ENCODE results near the gene HOXA6. TPM values are rescaled to one million over a fixed set of nuclear protein-coding genes. Genes with fewer than 3 reads are reported as not detected.

Gene HOXA6
- polyA plus RNA-seq, 1 donor from 2014 or later, result not detected

- Histone ChIP-seq H3K9me2 (ENCODE audit: insufficient read depth, low read length) (no peaks in the 10 kb centered on the region), H3K4me3 (ENCODE audit: low read length) (no peak overlapping the region), H4K20me1 (ENCODE audit: insufficient read depth) (no peaks in the 10 kb centered on the region), H3F3A (ENCODE audit: insufficient read depth, low read length, poor library complexity, severe bottlenecking) (no peaks in the 10 kb centered on the region), H2AFZ (ENCODE audit: low read depth, low read length) (no peak overlapping the region), H3K79me2 (replicated peaks; ENCODE audit: insufficient read depth, low read length) (no peaks in the 10 kb centered on the region), H3K4me2 (ENCODE audit: low read length) (no peak overlapping the region), H3K9me3 (ENCODE audit: low read length) (peaks cover 7% of the 10 kb centered on the region), H3K9ac (ENCODE audit: low read length) (no peak overlapping the region), H3K36me3 (ENCODE audit: insufficient read depth, low read length) (no peaks in the 10 kb centered on the region), H3K27ac (ENCODE audit: low read length) (no peak overlapping the region), H3K27me3 (ENCODE audit: insufficient read depth, low read depth, low read length) (peaks cover 100% of the 10 kb centered on the region)
- no peak for TF ChIP-seq CTCF (IDR thresholded peaks at IDR 0.05; ENCODE audit: poor library complexity, severe bottlenecking)
- TF ChIP-seq RAD21 (conservative IDR thresholded peaks at IDR 0.05), result no peak
- no peak for TF ChIP-seq EZH2 (IDR thresholded peaks at IDR 0.05; ENCODE audit: borderline replicate concordance, insufficient read depth, low read length, poor library complexity, severe bottlenecking)
- TF ChIP-seq POLR2AphosphoS5 (IDR thresholded peaks at IDR 0.05), result no peak
- TF ChIP-seq TAF1 (IDR thresholded peaks at IDR 0.05; ENCODE audit: low read depth), result no peak
- no peak for TF ChIP-seq SMC3 (conservative IDR thresholded peaks at IDR 0.05; ENCODE audit: poor library complexity)
- no peak for TF ChIP-seq MXI1 (conservative IDR thresholded peaks at IDR 0.05; ENCODE audit: poor library complexity, severe bottlenecking)
- TF ChIP-seq EP300 (conservative IDR thresholded peaks at IDR 0.05; ENCODE audit: poor library complexity, severe bottlenecking), result no peak
- TF ChIP-seq REST (IDR thresholded peaks at IDR 0.05; ENCODE audit: borderline replicate concordance), result no peak
Measured at GRCh38 chr7:27123477-27124053, 24.0 kb downstream of the HOXA6 start.

GRCh38 chr7:27123007-27123476 is 24.5 kb downstream of the HOXA6 start:
- no peak for TF ChIP-seq CTCF (IDR thresholded peaks at IDR 0.05; ENCODE audit: poor library complexity, severe bottlenecking)
- TF ChIP-seq EP300 (conservative IDR thresholded peaks at IDR 0.05; ENCODE audit: poor library complexity, severe bottlenecking), result no peak
- TF ChIP-seq REST (IDR thresholded peaks at IDR 0.05; ENCODE audit: borderline replicate concordance), result no peak
- TF ChIP-seq SMC3 (conservative IDR thresholded peaks at IDR 0.05; ENCODE audit: poor library complexity), result no peak
- TF ChIP-seq TAF1 (IDR thresholded peaks at IDR 0.05; ENCODE audit: low read depth), result no peak
- no peak for TF ChIP-seq POLR2AphosphoS5 (IDR thresholded peaks at IDR 0.05)
- TF ChIP-seq MXI1 (conservative IDR thresholded peaks at IDR 0.05; ENCODE audit: poor library complexity, severe bottlenecking), result no peak
- TF ChIP-seq EZH2 (IDR thresholded peaks at IDR 0.05; ENCODE audit: borderline replicate concordance, insufficient read depth, low read length, poor library complexity, severe bottlenecking), result no peak
- no peak for TF ChIP-seq RAD21 (conservative IDR thresholded peaks at IDR 0.05)
- H3K4me2 ChIP-seq (ENCODE audit: low read length), result no peak overlapping the region
- H3K27me3 ChIP-seq (ENCODE audit: insufficient read depth, low read depth, low read length), result peaks cover 100% of the 10 kb centered on the region
- H2AFZ ChIP-seq (ENCODE audit: low read depth, low read length), result no peak overlapping the region
- H3F3A ChIP-seq (ENCODE audit: insufficient read depth, low read length, poor library complexity, severe bottlenecking), result no peaks in the 10 kb centered on the region
- no peaks in the 10 kb centered on the region for H3K36me3 ChIP-seq (ENCODE audit: insufficient read depth, low read length)
- H3K9ac ChIP-seq (ENCODE audit: low read length), result no peak overlapping the region
- H3K9me3 ChIP-seq (ENCODE audit: low read length), result peaks cover 7% of the 10 kb centered on the region
- H4K20me1 ChIP-seq (ENCODE audit: insufficient read depth), result no peaks in the 10 kb centered on the region
- H3K79me2 ChIP-seq (replicated peaks; ENCODE audit: insufficient read depth, low read length), result no peaks in the 10 kb centered on the region
- no peak overlapping the region for H3K4me3 ChIP-seq (ENCODE audit: low read length)
- H3K27ac ChIP-seq (ENCODE audit: low read length), result no peak overlapping the region
- H3K9me2 ChIP-seq (ENCODE audit: insufficient read depth, low read length), result no peaks in the 10 kb centered on the region

Measured in neural cell (in vitro differentiated cells).